GM23248 (cell line): ENCODE results near the gene OLFML3. TPM values are rescaled to one million over a fixed set of nuclear protein-coding genes. Genes with fewer than 3 reads are reported as not detected.
A peak's percentile ranks its signal among the peaks of the same experiment; 100 is the strongest.

Experiments
- DNase-seq: peaks from one replicate; pipeline ENCODE4 v3.0.0-alpha.2; 2015
- H2AFZ ChIP-seq: fragments of 200-600 bp; sonication (generic); 2 replicates; pipeline ENCODE4 v1.6.1; 2016; ENCODE audit warnings: antibody characterized with exemption
- H3F3A ChIP-seq: fragments of 200-600 bp; sonication (generic); 2 replicates; pipeline ENCODE4 v1.6.1; 2016; ENCODE audit warnings: mild to moderate bottlenecking, antibody characterized with exemption, mixed run types; ENCODE audit not compliant: insufficient read depth
- H3K27ac ChIP-seq: fragments of 200-600 bp; sonication (generic); 2 replicates; pipeline ENCODE4 v1.5.1; 2016; ENCODE audit warnings: mild to moderate bottlenecking
- H3K27me3 ChIP-seq: fragments of 200-600 bp; sonication (generic); replicated peaks from 2 replicates; pipeline ENCODE4 v1.6.1; 2016; ENCODE audit warnings: mild to moderate bottlenecking; ENCODE audit not compliant: insufficient read depth
- H3K36me3 ChIP-seq: fragments of 200-600 bp; sonication (generic); 2 replicates; pipeline ENCODE4 v1.6.1; 2016; ENCODE audit warnings: low read depth, mild to moderate bottlenecking
- H3K4me1 ChIP-seq: fragments of 200-600 bp; sonication (generic); 2 replicates; pipeline ENCODE4 v1.6.1; 2016; ENCODE audit warnings: mild to moderate bottlenecking; ENCODE audit not compliant: insufficient read depth
- H3K4me2 ChIP-seq: fragments of 200-600 bp; sonication (generic); one replicate; pipeline ENCODE4 v1.6.1; 2016; ENCODE audit warnings: mild to moderate bottlenecking; ENCODE audit not compliant: unreplicated experiment
- H3K4me3 ChIP-seq: fragments of 200-600 bp; sonication (generic); 2 replicates; pipeline ENCODE4 v1.5.1; 2016; ENCODE audit warnings: mild to moderate bottlenecking
- H3K79me2 ChIP-seq: fragments of 200-600 bp; sonication (generic); 2 replicates; pipeline ENCODE4 v1.6.1; 2016; ENCODE audit warnings: mild to moderate bottlenecking; ENCODE audit not compliant: insufficient read depth
- H3K9ac ChIP-seq: fragments of 200-600 bp; sonication (generic); 2 replicates; pipeline ENCODE4 v1.6.1; 2016; ENCODE audit warnings: mild to moderate bottlenecking
- H3K9me2 ChIP-seq: fragments of 200-600 bp; sonication (generic); 2 replicates; pipeline ENCODE4 v1.6.1; 2016; ENCODE audit warnings: mixed run types, mild to moderate bottlenecking, moderate library complexity; ENCODE audit not compliant: insufficient read depth
- H3K9me3 ChIP-seq: fragments of 200-600 bp; sonication (generic); one replicate; pipeline ENCODE4 v1.6.1; 2017; ENCODE audit warnings: low read depth
- H4K20me1 ChIP-seq: fragments of 200-600 bp; sonication (generic); 2 replicates; pipeline ENCODE4 v1.6.0; 2016; ENCODE audit not compliant: insufficient read depth
- EZH2 ChIP-seq: fragments of 200-600 bp; sonication (generic); IDR thresholded peaks from 2 replicates; pipeline ENCODE4 v1.6.1; 2018; ENCODE audit warnings: antibody characterized with exemption, mild to moderate bottlenecking; ENCODE audit not compliant: insufficient read depth, poor library complexity, severe bottlenecking
- EZH2phosphoT487 ChIP-seq: fragments of 200-600 bp; sonication (generic); IDR thresholded peaks from 2 replicates; pipeline ENCODE4 v1.6.1; 2018; ENCODE audit warnings: antibody characterized with exemption, moderate library complexity, mild to moderate bottlenecking, low read depth; ENCODE audit not compliant: insufficient read depth
- WGBS, 2 experiments: methylation state at CpG; one replicate each; pipeline ENCODE4 v1.1.6; 2015 to 2017; ENCODE audit warnings: low lambda C conversion rate in 2 of 2, low coverage in 1 of 2; ENCODE audit errors: missing lambda C conversion rate in 2 of 2; 5-methylcytosine and 5-hydroxymethylcytosine counted together
- in situ Hi-C: fragments of 300-500 bp; cut with MboI; formaldehyde crosslinking; loops from 2 replicates; pipeline ENCODE4 v1.15.0; 2020
- polyA plus RNA-seq: library from polyadenylated mRNA; unstranded; fragments of >200 nt; fragmentation: Nextera tagmentation; extraction: Ambion mirVana; gene quantifications from 2 replicates; pipeline ENCODE4 v1.2.1, GENCODE V29; 2016
- total RNA-seq: library from RNA; depleted of rRNA; stranded (reverse); fragments of >200 nt; shearing (Covaris generic); gene quantifications from 2 replicates; pipeline ENCODE4 v1.2.3, GENCODE V29; 2014

OLFML3 gene
- total and polyA plus RNA-seq, 2 experiments from 2014 or later = 141 to 168 TPM

GRCh38 chr1:113982949-113983348, 3.7 kb downstream of the OLFML3 start:
- peak overlapping the region; percentile 68 for H2AFZ ChIP-seq
- peak overlapping the region; percentile 78 for H3K9ac ChIP-seq
- 13 to 18% methylated on average over 5 of the region's 5 CpGs for WGBS, 2 experiments
- no peak for DNase-seq
- peak overlapping the region; percentile 74 for H3K4me3 ChIP-seq
- H3K9me2 ChIP-seq = no peaks in the 10 kb centered on the region
- H4K20me1 ChIP-seq = no peaks in the 10 kb centered on the region
- peak overlapping the region; percentile 88 for H3K27ac ChIP-seq
- H3K9me3 ChIP-seq = no peaks in the 10 kb centered on the region
- peaks cover 44% of the 10 kb centered on the region for H3F3A ChIP-seq
- in situ Hi-C loops = loop anchor here (25.0 kb wide), 1 partner anchor 304 kb away; no protein-coding TSS in a partner anchor
- H3K27me3 ChIP-seq = no peaks in the 10 kb centered on the region
- peaks cover 20% of the 10 kb centered on the region for H3K79me2 ChIP-seq
- peak overlapping the region; percentile 95 for H3K4me2 ChIP-seq
- H3K36me3 ChIP-seq = no peaks in the 10 kb centered on the region
- TF ChIP-seq EZH2 (no peak), EZH2phosphoT487 (no peak)
- peaks cover 54% of the 10 kb centered on the region for H3K4me1 ChIP-seq

GRCh38 chr1:113983391-113983790, 4.1 kb downstream of the OLFML3 start:
- Histone ChIP-seq H3K27me3 (no peaks in the 10 kb centered on the region), H3K79me2 (peaks cover 20% of the 10 kb centered on the region), H3K9me2 (no peaks in the 10 kb centered on the region), H4K20me1 (no peaks in the 10 kb centered on the region), H3K4me1 (peaks cover 50% of the 10 kb centered on the region), H3K4me3 (peak overlapping the region; percentile 74), H3K4me2 (peak overlapping the region; percentile 95), H2AFZ (peak overlapping the region; percentile 68; the same call in 1 of the 2 replicates), H3K36me3 (no peaks in the 10 kb centered on the region), H3K27ac (peak overlapping the region; percentile 88), H3K9me3 (no peaks in the 10 kb centered on the region), H3K9ac (peak overlapping the region; percentile 78), H3F3A (peaks cover 39% of the 10 kb centered on the region)
- TF ChIP-seq EZH2 (no peak), EZH2phosphoT487 (no peak)
- WGBS, 2 experiments = 22 to 24% methylated on average over 8 of the region's 8 CpGs
- in situ Hi-C loops = loop anchor here (25.0 kb wide), 1 partner anchor 304 kb away; no protein-coding TSS in a partner anchor
- no peak for DNase-seq

- no peak overlapping the region for H3K9ac ChIP-seq
Measured at GRCh38 chr1:113983826-113984225, 4.6 kb downstream of the OLFML3 start.

GRCh38 chr1:113984710-113985109, 5.4 kb downstream of the OLFML3 start:
- Histone ChIP-seq H3K27me3 (no peaks in the 10 kb centered on the region), H3K79me2 (peaks cover 20% of the 10 kb centered on the region), H3K27ac (no peak overlapping the region), H3K4me2 (no peak overlapping the region), H3K36me3 (no peaks in the 10 kb centered on the region), H3K4me3 (no peak overlapping the region), H3F3A (peaks cover 33% of the 10 kb centered on the region), H3K9me3 (no peaks in the 10 kb centered on the region), H3K9me2 (no peaks in the 10 kb centered on the region), H4K20me1 (no peaks in the 10 kb centered on the region), H3K9ac (no peak overlapping the region), H3K4me1 (peaks cover 44% of the 10 kb centered on the region), H2AFZ (no peak overlapping the region)
- DNase-seq = no peak
- in situ Hi-C loops = loop anchor here (25.0 kb wide), 1 partner anchor 303 kb away; no protein-coding TSS in a partner anchor
- WGBS, 2 experiments = 60 to 63% methylated on average over 4 of the region's 4 CpGs
- TF ChIP-seq EZH2phosphoT487 = no peak
- TF ChIP-seq EZH2 = no peak

More at GRCh38 chr1:113983826-113984225, 4.6 kb downstream of the OLFML3 start:
- no peak for TF ChIP-seq EZH2
- TF ChIP-seq EZH2phosphoT487 = no peak
- Histone ChIP-seq H3K79me2 (peaks cover 20% of the 10 kb centered on the region), H3K4me2 (no peak overlapping the region), H3K27ac (no peak overlapping the region), H3K4me1 (peaks cover 47% of the 10 kb centered on the region), H3F3A (peaks cover 36% of the 10 kb centered on the region), H4K20me1 (no peaks in the 10 kb centered on the region), H3K9me2 (no peaks in the 10 kb centered on the region), H2AFZ (0 out of 2 replicates have a peak overlapping the region, but pooled peaks have one; percentile 68), H3K4me3 (no peak overlapping the region), H3K36me3 (no peaks in the 10 kb centered on the region), H3K9me3 (no peaks in the 10 kb centered on the region), H3K27me3 (no peaks in the 10 kb centered on the region)
- WGBS, 2 experiments = 76 to 79% methylated on average over 7 of the region's 7 CpGs
- in situ Hi-C loops = loop anchor here (25.0 kb wide), 1 partner anchor 303 kb away; no protein-coding TSS in a partner anchor
- no peak for DNase-seq
